NCI-H1694 (cell line): ENCODE data around the gene ANKS3.

Experiments
- DNase-seq: peaks from one replicate; lab custom pipeline; 2025; lab: John Stamatoyannopoulos, UW

Gene ANKS3

DNA sequence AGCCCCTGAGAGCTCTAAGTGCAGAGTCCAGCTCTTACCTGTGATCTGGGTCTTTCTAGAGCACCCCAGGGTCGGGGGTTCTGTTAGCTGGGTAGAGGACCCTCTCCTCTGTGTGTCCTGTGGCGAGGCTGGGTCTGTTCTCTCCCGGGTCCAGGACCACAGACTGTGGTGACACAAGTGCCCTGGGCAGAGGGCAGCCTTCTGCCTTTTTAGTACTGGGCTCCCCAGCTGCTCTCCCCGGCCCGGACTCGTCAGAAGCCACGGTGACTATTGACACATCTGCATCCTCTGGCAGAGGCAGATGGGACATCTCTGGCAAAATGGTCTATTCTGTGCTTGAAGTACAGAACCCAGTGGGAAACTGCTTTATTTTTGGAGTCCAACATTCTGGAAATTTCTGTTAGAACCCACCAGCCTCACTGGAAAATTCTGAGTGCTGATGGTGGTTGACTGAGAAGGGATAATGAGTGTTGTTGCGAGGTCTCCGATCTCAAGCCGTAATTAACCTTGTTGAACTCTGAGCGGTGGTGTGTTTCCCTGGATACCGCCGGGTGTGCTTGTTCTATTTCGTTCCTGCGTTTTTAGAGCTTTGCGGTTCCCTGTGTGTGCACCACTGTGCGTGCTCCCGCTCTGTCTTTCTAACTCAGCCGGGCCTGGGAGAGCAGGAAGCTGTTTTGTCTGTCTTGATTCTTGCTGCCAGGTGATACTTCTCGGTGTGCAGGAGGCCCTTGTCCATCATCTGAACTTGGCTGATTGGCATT lies 66.7 kb downstream of the ANKS3 start:
- no peak for DNase-seq

DNA sequence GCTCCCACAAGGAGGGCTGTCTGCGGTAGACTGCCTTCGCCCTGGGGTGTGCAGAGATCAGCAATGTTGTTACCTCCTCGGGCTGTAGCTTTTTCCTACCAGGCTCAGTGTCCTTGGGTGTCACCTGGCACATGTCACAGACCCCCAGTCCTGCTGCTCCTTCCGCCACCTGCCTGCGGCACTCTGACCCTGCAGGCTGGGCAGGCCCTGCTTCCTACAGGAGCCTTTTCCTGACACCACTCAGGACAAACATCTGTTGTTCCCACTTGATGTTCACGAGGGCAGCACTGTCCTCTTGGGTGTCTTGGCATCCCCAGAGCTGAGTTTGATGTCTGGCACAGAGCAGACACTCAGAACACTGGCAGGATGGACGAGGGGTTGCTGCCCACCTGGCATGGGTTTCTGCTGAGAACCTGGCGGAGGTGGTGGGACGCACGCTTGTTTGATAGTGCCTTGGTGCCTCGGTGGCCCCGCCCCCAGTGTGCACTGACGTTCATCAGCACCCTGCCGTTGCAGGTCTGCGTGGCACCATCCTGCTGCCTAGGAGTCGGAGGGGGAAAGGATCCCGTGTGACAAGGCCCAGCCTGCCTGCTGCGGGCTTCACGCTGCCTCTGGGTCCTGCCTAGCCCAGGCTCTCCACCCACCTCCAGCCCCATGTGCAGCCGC lies 67.4 kb downstream of the ANKS3 start:
- DNase-seq: no peak

DNA sequence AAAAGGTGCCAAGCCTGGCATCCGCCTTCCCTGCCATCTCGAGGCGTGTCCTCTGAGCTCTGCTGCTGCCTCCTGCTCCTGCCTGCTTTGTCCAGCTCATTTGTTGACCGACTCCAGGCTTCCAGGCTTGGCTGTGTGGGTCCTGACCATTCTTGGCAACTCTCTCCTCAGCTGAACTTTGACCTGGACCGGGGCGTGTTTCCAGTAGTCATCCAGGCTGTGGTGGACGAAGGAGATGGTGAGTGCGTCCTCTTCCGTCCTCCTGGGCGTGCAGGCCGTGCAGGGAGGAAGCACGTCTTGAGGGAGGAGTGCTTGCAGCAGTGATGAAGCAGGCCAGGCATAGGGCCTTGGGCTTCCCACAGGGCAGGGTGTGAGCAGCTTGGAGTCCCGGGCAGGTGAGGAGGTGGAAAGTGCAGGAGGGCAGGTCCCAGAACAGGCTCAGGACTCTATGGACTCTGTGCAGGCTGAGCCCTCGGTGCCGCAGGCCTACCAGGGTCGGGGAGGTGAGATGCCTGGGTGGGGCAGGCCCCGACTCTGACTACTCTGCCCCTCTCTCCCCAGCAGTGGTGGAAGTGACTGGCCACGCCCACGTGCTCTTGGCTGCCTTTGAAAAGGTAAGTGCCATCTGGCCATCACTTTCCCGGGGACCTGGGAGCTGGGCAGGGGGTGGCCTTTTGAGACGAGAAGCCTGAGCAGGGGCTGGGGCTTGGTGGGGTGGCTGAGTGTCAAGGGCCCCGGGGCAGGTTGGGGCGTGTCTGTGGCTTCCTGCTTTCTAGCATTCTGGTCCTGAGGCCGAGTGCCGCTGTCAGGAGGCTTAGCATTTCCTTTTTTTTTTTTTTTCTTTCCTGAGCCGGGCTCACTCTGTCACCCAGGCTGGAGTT lies 69.3 kb downstream of the ANKS3 start:
- DNase-seq: no peak

DNA sequence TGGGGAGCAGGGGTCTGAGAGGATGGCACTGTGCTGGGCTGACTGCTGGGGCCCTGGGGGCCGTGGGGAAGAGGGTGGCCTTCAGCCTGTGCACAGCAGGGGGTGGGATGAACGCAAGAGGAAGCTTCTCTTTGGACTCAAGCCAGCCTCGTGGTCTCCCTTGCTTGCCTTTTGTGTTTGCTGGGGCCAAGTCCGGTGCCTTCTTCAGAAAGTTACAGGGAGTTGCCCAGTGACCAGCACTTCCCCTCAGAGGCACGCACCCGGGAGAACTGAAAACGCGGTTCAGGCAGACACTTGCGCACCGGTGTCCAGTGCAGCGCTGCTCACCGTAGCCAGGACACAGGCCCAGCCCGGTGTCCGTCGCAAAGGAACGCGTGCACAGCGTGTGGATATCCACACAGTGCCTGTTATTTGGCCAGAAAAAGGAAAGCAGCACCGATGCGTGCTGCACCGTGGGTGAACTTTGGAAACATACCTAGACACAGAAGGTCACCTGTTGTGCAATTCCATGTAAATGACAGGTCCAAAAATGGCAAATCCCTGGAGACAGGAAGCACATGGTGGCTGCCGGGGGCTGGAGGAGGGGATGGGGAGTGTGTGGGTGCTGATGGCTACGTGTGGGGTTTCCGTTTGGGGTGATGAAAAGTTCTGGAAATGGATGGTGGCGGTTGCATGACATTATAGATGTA lies 70.2 kb downstream of the ANKS3 start:
- no peak for DNase-seq

DNA sequence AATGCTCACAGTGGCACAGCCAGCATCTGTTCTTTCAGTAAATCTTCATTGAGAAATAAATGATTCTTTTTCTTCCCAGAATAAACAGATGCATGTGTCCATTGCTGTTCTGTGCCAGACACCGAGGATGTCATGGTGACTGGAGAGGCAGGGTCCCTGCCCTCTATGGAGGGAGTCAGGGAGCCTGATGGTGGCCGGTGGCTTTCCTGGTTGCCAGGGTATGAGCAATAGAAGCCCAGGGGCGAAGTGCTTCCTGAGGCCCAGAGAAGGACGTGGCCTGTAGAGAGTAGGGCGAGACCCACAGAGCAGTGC lies 70.7 kb downstream of the ANKS3 start:
- no peak for DNase-seq

DNA sequence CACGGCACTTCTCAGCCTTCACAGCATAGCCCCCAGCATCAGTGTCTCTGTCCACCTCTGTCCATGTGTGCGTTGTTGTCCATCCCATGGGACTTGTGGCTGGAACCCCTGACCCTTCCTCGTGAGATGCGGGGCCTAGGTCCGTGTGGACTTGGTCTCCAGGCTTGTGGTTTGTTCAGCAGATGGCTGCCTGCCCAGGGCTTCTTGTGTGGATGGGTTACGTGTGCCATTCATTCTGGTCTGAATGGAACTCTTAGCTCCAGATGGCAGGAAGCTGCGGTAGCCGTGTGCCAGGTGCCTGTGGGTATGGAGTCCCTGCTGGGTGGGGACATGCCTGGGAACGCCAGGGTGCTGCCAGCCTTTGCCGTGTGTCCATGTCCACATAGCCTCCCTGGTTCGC lies 72.4 kb downstream of the ANKS3 start:
- DNase-seq: peak; percentile 72

DNA sequence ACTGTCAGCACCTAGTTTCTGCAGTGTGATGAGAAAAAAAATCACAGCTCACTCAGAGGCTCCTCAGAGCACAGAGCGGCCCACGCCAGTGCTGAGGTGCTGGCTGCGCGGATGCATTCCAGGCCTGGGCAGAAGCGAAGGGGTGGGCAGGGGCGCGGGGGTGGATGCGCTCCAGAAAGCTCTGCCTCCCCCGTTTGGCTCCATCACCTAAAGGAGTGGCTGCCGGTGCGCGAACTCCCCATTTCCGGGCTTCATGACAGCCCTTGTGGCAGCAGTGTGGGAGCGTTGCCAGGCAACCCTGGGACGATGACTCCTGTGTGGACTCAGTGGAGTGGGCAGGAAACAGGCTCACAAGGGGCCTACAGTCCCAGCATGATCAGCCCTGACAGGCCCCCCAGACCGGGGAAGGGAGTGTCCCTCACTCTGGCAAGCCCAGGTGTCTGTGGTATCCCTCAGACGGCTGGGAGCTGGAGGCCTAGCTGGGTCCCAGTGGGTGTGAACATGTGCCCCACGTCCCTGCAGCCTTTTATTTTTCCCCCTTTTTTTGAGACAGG lies 73.5 kb downstream of the ANKS3 start:
- peak; percentile 9 for DNase-seq

DNA sequence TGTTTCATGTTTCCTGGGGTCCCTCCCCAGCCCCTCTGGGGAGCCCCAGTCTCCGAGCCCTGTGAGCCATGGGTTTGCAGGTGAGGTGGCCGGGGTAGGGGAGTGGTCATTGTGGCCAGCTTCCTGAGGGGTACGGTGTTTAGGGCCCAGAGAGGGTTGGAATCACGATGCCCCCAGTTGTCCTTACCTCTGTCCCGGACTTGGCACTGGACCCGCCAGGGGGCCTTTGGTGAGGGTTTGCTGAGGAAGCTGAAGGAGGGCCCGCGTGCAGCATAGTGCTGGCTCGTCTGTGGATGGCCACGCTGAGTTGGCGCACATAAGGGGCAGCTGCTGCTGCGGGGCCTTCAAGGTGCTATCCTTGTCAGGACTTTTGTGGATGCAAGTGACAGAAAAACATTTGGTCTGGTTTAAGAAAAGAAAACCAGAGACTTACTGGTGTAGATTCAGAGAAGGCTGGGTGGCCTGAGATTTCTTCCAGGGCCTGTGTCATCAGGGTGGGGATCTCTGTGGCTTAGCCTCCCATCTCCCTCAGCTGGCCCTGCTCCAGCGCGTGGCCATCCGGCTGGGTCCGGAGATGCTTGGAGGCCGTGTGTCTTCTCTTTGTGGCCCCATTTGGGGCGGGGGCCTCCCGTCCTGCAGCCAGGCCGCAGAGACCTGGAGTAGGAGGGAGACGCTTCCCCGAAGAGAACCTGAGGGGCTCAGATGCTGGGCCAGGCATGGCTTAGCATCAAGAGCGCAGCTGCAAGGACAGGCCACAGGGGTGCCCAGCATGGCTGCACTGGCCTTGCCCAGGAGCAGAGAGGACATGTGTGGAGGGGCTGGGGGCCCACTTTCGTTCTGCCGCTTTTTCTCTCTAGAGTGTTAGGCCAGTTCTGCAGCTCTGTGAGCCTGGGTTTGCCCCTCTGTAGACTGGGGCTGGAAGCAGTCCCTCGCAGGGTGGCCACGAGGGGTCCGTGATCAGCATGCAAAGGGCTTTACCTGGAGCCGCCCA lies 74.4 kb downstream of the ANKS3 start:
- no peak for DNase-seq

DNA sequence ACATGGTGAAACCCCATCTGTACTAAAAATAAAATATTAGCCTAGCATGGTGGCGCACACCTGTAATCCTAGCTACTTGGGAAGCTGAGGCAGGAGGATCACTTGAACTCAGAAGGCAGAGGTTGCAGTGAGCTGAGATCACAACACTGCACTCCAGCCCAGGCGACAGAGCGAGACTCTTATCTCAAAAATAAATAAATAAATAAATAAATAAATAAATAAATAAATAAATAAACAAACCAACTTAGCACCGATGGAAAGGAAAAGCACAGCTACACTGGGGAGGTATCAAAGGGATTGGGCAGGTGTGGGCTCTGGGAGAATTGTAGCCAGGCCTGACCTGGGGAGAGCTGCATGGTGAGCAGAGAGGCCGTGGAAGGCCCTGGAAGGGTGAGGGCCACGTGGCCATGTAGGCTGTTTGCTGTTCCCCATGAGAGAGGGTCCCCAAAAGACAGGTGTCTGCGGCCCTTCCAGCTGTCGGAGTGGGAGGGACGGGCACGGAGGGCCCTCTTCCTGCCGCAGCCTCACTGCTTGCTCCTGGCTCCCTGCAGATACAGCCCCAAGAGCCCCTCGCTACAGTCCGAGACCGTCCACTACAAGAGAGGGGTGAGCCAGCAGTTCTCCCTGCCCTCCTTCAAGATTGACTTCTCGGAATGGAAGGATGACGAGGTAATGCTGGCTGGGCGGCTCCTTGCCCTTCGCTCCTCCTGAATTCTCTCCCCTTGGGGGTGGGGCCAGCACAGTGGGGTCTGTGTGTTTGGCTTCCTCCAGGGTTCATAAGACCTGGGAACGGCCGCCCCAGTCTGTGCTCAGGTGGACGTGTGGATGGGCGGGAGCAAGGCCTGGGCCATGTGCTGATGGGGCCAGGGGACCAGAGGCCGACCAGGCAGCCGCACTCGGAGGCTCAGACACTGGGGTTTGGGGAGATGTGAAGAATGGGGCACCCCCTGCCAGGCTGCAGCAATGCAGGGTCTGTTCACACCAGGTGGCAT lies 77.1 kb downstream of the ANKS3 start:
- DNase-seq: no peak

DNA sequence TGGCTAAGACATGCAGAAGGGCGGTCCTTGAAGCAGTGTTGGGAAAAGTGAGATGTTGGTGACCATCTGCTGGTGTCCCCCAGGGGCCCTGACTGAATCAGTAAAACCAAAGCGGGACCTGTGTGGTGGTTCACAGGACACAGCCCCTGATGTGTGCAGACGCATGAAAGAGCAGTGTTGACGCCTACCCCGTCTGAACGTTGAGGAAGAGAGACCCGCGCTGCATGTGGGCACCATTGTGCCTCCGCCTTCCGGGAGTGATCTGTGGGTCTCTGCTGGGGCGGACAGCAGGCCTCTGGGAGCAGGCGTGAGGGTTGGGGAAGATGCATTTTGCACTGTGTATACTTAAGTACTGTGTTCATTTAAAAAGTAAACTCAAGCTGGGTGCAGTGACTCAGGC lies 77.8 kb downstream of the ANKS3 start:
- no peak for DNase-seq

DNA sequence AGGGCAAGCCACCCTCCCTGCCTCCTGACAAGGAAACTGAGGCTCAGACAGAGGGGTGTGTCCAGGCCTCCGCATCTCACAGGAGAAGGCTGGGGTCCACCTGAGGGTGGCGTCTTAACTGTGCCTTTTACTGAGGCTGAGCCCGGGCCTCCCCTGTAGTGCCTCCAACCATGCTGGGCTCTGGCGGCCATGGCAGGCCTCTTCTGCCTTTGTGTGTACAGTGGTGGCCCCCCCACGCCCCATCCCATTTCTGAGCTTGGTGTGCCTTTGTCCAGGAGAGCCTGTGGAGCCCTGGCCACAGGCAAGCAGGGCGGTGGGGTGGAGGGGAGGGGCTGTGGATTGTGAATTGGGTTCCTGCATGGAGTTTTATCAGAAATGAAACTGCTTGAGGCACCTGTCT lies 78.3 kb downstream of the ANKS3 start:
- DNase-seq: no peak

DNA sequence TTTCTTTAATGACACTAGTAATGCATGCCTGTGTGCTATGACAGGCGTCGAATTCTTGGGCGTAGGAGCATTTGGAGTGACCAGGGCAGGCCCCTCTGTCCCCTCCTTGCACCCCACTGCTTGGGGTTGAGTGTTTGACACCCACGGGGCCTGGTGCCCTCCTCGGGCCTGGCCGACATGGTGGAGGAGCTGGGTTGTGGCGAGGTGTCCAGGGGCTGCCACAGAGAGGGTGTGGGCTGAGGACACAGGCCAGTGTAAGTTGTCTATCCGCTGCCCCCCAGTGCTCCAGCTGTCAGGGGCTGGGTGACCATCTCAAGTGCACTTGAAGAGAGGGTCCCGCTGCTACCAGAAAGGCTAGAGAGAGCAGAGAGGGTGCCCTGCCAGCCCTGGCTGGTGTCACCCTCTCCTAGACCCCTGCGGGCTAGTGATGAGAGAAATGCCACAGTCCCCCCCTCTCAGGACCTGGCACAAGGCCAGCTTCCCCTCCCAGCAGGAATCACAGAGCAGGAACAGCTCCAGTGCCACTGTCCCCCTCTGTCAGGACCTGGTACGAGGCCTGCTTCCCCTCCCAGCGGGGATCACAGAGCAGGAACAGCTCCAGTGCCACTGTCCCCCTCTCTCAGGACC lies 79.0 kb downstream of the ANKS3 start:
- DNase-seq: no peak

DNA sequence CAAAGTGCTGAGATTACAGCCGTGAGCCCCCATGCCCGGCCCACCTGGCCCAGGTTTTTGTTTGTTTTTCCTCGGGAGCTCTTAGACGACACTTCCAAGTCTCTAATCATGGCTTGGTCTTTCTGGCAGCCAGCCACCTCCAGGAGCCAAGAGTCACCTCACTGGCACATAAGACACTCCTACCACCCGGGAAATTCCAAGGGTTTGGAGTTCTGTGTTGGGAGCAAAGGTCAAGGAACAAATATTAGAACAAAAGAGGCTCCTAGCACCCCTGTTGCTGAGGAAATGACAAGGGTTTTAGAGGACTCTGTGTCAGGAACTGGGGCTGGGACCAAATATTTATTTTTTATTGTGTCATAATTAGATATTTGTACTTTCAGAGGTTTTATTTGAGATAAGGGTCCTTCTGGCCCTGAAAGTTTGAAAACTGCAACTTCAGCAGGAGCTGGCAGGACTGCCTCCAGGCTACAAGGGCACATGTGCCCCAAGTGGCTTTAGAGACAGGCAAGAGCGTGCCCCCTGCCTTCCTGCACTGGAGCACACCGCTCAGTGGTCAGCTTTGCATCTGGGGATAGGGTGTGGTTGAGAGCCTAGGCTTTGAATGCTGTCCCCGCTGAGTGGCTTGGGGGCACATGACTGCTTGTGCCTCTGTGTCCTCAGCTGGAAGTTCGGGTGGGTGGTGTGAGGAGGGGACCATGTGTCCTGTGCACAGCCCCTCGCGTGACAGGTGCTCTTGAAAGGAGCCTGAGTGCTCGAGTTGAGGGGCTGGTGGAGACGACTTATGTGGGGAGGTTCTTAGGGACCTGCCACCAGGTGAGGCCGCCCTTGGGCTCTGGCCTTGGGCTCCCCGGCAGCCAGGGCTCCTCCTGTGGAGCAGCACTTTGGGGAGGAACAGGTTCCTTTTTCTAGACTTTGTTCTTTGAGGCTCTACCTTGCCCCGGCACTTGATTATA lies 79.8 kb downstream of the ANKS3 start:
- no peak for DNase-seq

DNA sequence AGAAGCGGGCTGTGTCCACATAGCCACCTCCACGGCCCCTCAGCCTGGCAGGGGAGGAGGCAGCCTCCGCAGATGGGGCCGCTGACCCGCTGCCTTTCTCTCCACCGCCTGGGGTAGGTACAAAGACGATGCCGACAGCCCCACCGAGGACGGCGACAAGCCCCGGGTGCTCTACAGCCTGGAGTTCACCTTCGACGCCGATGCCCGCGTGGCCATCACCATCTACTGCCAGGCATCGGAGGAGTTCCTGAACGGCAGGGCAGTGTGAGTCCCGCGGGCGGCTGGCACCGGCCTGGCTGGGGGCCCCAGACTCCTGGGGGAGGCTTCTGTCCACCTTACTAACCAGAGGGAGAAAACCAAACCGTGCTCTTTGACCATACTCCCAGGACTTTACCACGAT lies 81.5 kb downstream of the ANKS3 start:
- DNase-seq: no peak

DNA sequence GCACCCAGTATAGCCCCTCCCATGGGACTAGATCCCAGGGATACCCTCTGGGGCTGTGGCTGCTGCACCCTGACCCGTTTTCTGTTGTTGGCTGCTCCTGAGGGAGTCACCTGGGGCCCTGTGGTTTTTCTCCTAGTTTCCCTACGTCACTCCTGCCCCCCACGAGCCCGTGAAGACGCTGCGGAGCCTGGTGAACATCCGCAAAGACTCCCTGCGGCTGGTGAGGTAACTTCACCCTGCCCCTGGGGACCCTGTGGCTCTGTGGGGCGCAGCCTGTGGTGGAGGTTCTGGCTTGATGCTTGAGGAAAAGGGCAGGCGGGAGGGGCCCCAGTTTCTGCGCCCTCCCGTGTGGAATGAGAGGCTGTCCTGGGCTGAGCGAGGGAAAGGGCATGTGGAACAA lies 82.2 kb downstream of the ANKS3 start:
- DNase-seq: no peak

DNA sequence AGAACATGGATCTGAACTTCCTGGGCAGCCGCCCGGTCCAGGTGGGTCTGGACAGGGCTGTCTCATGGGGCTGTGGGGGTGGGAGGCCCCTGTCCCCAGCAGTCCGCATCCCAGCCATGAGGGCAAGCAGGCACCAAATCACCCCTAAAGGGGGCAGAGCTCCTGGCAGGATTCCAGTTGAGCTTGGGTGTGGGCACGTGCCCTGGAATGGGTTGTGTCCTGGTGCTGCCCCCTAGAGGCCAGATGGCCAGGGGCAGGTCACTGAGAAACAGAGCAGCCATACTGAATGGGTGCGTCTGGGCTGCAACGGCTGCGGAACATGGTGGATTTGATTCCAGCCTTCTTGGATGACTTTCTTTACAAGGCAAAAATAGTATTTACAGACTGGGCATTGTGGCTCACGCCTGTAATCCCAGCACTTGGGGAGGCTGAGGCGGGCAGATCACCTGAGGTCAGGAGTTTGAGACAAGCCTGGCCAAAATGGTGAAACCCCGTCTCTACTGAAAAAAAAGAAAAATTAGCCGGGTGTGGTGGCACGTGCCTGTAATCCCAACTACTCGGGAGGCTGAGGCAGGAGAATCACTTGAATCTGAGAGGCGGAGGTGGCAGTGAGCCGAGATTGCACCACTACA lies 83.5 kb downstream of the ANKS3 start:
- DNase-seq: peak; percentile 31

DNA sequence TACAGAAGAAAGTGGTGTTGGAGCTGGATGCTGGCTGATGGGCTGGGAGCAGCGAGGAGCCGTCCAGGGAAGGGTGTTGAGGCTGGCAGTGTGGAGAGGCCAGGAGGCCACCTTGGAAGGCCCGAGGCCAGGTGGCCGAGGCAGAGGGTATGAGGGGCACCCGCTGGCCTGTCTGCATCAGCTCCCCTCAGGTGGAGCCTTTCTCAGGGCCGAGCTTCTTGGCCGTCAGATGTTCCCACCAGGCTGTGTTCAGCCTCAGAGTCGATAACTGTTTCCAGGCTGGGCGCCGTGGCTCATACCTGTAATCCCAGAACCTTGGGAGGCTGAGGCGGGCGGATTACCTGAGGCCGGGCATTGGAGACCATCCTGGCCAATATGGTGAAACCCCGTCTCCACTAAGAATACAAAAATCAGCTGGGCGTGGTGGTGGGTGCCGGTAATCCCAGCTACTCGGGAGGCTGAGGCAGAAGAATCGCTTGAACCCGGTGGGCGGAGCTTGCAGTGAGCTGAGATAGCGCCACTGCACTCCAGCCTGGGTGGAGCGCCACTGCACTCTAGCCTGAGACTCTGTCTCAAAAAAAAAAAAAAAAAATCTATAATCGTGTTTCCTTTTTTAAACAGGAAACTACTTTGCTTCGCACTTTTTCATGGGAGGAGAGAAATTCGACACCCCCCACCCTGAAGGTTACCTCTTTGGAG lies 84.2 kb downstream of the ANKS3 start:
- DNase-seq: no peak
